Sciatic nerve (tissue), 2 donors: ENCODE results near the gene RNASEH2B. TPM values are rescaled to one million over a fixed set of nuclear protein-coding genes. Genes with fewer than 3 reads are reported as not detected.

ENCODE experiments used
- ATAC-seq: fragments of 200-7000 bp; cut with Tn5 transposase; one replicate; pipeline ENCODE4 v1.9.1; 2020; ENCODE audit warnings: mild to moderate bottlenecking, moderate library complexity
- DNase-seq: peaks from one replicate; pipeline ENCODE4 v3.0.0-alpha.2; 2020; ENCODE audit warnings: low spot score
- intact Hi-C: fragments of 100-400 bp; cut with DNase I; formaldehyde crosslinking; loops from one replicate; pipeline ENCODE4 v1.14.2; 2022
- total RNA-seq: library from RNA; stranded (reverse); fragmentation: NEBNext Ultra II Directional; extraction: Animal tissue kit (Norgen Biotek cat#: 25700); gene quantifications from one replicate; pipeline ENCODE4 v1.2.1, GENCODE V29; 2021
- donor health status: DM: no; HTN: no; CAD: no.
- donor health status: DM: no; HTN: no; CAD: no.

RNASEH2B gene
- total RNA-seq, 1 donor from 2014 or later = 45.7 TPM

- intact Hi-C loops = no loop called here
- ATAC-seq = no peak
- DNase-seq = no peak
Observed at GRCh38 chr13:50901701-50902100, 7.9 kb upstream of the RNASEH2B start.

- intact Hi-C loops = no loop called here
- DNase-seq (no peak), ATAC-seq (no peak)
Observed at GRCh38 chr13:50905256-50905655, 4.3 kb upstream of the RNASEH2B start.

GRCh38 chr13:50907781-50908180 is 1.8 kb upstream of the RNASEH2B start:
- no peak for DNase-seq
- no peak for ATAC-seq
- intact Hi-C loops = no loop called here

- ATAC-seq = no peak
- DNase-seq = no peak
- intact Hi-C loops = no loop called here
Observed at GRCh38 chr13:50908371-50908770, 1.2 kb upstream of the RNASEH2B start.

- intact Hi-C loops = no loop called here
- peak; percentile 52 for ATAC-seq
- no peak for DNase-seq
Observed at GRCh38 chr13:50910485-50910805, 854 bp downstream of the RNASEH2B start.

- intact Hi-C loops = no loop called here
Observed at GRCh38 chr13:50911081-50911631, 1.6 kb downstream of the RNASEH2B start.

GRCh38 chr13:50911937-50912795 is 2.6 kb downstream of the RNASEH2B start:
- peak; percentile 97 for DNase-seq
- intact Hi-C loops = no loop called here
- ATAC-seq = peak; percentile 65

More at GRCh38 chr13:50911081-50911631, 1.6 kb downstream of the RNASEH2B start:
- DNase-seq = no peak
- ATAC-seq = no peak

- intact Hi-C loops = no loop called here
- ATAC-seq = no peak
Observed at GRCh38 chr13:50912851-50913250, 3.3 kb downstream of the RNASEH2B start.

GRCh38 chr13:50914176-50914700 is 4.6 kb downstream of the RNASEH2B start:
- intact Hi-C loops = no loop called here
- DNase-seq (no peak), ATAC-seq (no peak)

More at GRCh38 chr13:50912851-50913250, 3.3 kb downstream of the RNASEH2B start:
- DNase-seq = no peak

GRCh38 chr13:50914848-50915247 is 5.3 kb downstream of the RNASEH2B start:
- intact Hi-C loops = no loop called here

GRCh38 chr13:50915565-50915964 is 6.0 kb downstream of the RNASEH2B start:
- DNase-seq = no peak
- no peak for ATAC-seq
- intact Hi-C loops = no loop called here

More at GRCh38 chr13:50914848-50915247, 5.3 kb downstream of the RNASEH2B start:
- no peak for DNase-seq
- ATAC-seq = no peak

GRCh38 chr13:50916701-50917184 is 7.2 kb downstream of the RNASEH2B start:
- intact Hi-C loops = no loop called here
- peak; percentile 49 for ATAC-seq
- no peak for DNase-seq

GRCh38 chr13:50917572-50917971 is 8.0 kb downstream of the RNASEH2B start:
- DNase-seq (no peak), ATAC-seq (no peak)
- intact Hi-C loops = no loop called here

GRCh38 chr13:50918567-50918966 is 9.0 kb downstream of the RNASEH2B start:
- ATAC-seq = no peak
- intact Hi-C loops = no loop called here
- no peak for DNase-seq

- DNase-seq (no peak), ATAC-seq (no peak)
- intact Hi-C loops = no loop called here
Observed at GRCh38 chr13:50919277-50919676, 9.7 kb downstream of the RNASEH2B start.

- intact Hi-C loops = no loop called here
- ATAC-seq = no peak
Observed at GRCh38 chr13:50921706-50922105, 12.1 kb downstream of the RNASEH2B start.

GRCh38 chr13:50923272-50923671 is 13.7 kb downstream of the RNASEH2B start:
- DNase-seq = no peak
- no peak for ATAC-seq
- intact Hi-C loops = no loop called here

More at GRCh38 chr13:50921706-50922105, 12.1 kb downstream of the RNASEH2B start:
- DNase-seq = no peak

- DNase-seq = no peak
- no peak for ATAC-seq
- intact Hi-C loops = no loop called here
Observed at GRCh38 chr13:50924025-50924424, 14.4 kb downstream of the RNASEH2B start.

- intact Hi-C loops = no loop called here
- ATAC-seq (no peak), DNase-seq (no peak)
Observed at GRCh38 chr13:50927701-50928100, 18.1 kb downstream of the RNASEH2B start.

GRCh38 chr13:50928102-50928501 is 18.5 kb downstream of the RNASEH2B start:
- DNase-seq (no peak), ATAC-seq (peak; percentile 52)
- intact Hi-C loops = no loop called here
